AG09319 (cell line): ENCODE data around the gene KIF3B.

Experiments used
- DNase-seq: peaks from one replicate; pipeline ENCODE4 v3.0.0-alpha.2; 2010; ENCODE audit warnings: low read depth; ENCODE audit errors: extremely low read depth
- TF ChIP-seq, protein P1 (sequence below): IDR thresholded peaks from 2 replicates; pipeline ENCODE4 v1.5.1; 2011; ENCODE audit warnings: low read depth, mild to moderate bottlenecking, inconsistent platforms, low read length, moderate library complexity

The KIF3B gene

DNA sequence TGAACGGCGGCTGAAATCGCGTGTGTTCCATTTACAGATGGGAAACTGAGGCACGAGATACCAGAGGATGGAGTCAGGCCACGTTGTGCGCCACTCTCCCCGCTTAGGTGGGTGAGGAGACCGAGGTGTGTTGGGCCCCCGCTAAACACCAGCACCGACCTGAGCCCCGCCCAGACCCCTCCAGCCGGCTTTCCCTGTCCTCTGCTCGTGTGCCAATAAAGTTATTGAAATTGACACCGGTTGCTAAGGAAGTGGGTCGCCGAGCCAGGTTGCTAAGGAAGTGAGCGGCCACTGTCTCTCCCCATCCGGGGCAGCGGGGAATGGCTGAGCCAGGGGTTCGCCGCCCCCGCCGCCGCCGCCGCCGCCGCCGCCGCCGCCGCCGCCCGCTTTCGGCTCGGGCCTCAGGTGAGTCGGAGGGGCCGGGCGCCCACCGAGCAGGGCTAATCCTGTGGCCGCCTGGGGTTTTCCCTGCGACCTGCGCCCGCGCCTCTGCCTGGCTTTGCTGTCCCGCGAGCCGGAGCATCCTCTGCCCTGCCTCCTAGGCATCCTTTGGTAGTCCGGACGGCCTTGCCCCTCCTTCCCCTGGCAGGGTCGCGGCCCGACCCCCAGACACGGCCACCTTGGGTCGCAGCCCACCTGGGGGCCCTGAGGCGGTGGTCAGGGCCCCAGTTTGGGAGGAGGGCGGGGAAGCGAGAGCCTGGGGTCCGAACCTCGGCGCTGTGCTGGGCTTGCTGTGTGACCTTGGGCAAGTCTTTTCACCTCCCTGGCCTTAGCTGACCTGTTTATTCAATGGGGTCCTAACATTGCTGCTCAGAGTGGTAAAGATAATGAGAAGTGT, at the start of gene KIF3B:
KIF3B (plus strand) TSS at position 291 of the 838 bp plus-strand sequence. CDS start 32,127 bp downstream, outside the sequence.
- TF ChIP-seq, protein P1, sequence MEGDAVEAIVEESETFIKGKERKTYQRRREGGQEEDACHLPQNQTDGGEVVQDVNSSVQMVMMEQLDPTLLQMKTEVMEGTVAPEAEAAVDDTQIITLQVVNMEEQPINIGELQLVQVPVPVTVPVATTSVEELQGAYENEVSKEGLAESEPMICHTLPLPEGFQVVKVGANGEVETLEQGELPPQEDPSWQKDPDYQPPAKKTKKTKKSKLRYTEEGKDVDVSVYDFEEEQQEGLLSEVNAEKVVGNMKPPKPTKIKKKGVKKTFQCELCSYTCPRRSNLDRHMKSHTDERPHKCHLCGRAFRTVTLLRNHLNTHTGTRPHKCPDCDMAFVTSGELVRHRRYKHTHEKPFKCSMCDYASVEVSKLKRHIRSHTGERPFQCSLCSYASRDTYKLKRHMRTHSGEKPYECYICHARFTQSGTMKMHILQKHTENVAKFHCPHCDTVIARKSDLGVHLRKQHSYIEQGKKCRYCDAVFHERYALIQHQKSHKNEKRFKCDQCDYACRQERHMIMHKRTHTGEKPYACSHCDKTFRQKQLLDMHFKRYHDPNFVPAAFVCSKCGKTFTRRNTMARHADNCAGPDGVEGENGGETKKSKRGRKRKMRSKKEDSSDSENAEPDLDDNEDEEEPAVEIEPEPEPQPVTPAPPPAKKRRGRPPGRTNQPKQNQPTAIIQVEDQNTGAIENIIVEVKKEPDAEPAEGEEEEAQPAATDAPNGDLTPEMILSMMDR, result no peak
- peak; percentile 71 for DNase-seq

DNA sequence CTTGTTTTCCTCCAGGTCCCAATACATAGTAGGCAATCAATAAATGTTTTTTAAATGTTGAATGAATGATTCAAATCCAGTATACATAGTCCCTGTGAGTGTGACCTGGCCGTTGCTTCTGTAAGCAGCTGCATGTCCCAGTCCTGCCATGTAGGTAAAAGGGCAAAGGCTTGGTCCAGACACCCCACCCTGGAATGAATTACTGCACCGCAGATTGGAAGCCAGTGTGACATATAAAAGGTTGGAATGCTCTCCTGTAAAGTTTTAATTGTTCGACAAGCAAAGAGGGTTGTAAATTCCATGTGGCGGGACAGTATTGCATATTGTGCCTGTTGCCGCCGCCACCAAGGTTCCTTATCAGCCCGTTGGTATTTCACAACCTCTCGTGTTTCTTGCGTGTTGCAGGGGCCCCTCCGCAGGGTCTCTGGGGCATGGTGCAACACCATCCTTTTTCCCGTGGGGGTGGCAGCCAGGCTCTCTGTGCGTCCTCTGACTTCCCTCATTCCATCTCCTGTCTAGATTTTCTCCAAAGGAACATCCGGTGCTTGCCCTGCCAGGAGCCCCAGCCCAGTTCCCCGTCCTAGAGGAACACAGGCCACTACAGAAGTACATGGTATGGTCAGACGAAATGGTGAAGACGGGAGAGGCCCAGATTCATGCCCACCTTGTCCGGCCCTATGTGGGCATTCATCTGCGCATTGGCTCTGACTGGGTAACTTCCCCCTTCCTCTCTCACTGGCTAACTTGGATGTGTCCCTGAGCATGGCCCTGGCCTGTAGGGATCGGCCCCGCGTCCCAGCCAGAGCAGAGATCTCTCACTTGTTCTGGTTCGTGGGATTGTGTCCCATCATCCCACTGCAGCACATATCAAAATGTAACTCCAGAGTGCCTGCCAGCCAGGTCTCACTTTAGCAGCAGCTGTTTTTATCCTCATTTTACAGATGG, 49.4 kb upstream of the KIF3B start:
- no peak for DNase-seq

DNA sequence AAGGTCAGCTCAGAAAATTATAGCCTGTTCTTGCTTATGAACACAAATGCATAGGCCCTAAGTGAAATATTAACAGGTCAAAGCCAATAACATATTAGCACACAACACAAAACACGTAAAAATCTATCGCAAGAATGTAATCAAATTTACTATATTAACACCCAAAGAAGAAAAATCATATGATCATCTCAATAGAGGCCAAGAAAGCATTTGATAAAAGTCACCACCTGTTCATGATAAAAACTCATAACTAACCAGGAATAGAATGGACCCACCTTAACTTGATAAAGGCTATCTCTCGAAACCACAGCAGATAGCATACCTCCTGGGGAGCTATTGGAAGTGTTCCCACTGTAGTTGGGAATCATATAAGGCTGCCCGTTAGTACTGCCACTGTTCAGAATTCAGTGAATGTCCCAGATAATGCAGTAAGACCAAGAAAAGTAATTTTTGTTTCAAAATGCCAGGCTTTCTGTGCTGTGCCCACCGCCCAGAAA, 48.2 kb upstream of the KIF3B start:
- TF ChIP-seq, protein P1, result no peak
- no peak for DNase-seq

More for the DNA sequence above, 49.4 kb upstream of the KIF3B start:
- TF ChIP-seq, protein P1, result no peak

DNA sequence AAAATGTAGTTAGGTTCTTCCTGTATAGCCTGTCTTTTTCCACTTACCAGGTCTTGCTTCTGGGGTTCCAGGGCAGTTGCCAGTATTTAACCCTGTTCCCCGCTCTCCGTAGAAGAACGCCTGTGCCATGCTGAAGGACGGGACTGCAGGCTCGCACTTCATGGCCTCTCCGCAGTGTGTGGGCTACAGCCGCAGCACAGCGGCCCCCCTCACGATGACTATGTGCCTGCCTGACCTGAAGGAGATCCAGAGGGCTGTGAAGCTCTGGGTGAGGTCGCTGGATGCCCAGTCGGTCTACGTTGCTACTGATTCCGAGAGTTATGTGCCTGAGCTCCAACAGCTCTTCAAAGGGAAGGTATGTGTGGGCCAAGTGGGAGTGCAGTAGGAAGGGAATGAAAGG, 46.7 kb upstream of the KIF3B start:
- TF ChIP-seq, protein P1, result no peak
- DNase-seq, result no peak

DNA sequence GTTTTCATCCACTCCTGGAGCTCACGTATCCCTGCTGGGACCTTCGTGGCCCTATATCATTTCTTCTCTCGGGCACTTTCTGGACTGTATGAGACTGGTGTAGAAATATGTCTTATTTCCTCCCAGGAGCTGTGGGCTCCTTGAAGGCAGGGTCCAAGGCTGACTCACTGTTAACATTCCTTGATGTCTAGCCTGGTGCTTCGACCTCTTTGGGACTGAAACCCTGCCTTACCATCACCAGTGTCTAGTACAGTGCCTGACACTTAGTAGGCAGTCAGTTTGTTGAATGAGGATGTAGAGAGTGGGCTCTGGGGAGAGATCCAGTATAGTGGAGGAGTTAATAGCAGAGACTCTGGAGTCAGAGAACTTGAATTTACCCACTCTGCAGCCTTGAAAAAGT, 46.2 kb upstream of the KIF3B start:
- TF ChIP-seq, protein P1, result no peak
- DNase-seq, result no peak

DNA sequence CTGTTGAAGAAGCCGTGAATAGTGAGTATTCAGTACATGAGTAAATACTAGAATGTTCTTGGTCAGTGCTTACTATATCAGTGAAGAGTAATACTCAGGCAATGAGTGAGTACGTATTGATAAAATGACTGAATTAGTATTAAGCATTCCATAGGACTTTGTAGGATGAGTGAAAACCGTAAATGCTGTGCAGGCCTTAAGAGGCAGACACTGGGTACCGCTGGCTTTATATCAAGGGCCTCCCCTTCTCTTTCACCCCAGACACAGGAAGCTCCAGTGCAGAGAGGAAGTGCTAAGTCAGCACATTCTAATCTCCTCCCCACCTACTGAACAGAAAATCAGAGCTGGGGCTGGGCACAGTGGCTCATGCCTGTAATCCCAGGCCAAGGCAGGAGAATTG, 45.6 kb upstream of the KIF3B start:
- TF ChIP-seq, protein P1, result no peak
- DNase-seq, result no peak
